Measurements from ENCODE around the gene MFAP4.

MFAP4 gene

DNA sequence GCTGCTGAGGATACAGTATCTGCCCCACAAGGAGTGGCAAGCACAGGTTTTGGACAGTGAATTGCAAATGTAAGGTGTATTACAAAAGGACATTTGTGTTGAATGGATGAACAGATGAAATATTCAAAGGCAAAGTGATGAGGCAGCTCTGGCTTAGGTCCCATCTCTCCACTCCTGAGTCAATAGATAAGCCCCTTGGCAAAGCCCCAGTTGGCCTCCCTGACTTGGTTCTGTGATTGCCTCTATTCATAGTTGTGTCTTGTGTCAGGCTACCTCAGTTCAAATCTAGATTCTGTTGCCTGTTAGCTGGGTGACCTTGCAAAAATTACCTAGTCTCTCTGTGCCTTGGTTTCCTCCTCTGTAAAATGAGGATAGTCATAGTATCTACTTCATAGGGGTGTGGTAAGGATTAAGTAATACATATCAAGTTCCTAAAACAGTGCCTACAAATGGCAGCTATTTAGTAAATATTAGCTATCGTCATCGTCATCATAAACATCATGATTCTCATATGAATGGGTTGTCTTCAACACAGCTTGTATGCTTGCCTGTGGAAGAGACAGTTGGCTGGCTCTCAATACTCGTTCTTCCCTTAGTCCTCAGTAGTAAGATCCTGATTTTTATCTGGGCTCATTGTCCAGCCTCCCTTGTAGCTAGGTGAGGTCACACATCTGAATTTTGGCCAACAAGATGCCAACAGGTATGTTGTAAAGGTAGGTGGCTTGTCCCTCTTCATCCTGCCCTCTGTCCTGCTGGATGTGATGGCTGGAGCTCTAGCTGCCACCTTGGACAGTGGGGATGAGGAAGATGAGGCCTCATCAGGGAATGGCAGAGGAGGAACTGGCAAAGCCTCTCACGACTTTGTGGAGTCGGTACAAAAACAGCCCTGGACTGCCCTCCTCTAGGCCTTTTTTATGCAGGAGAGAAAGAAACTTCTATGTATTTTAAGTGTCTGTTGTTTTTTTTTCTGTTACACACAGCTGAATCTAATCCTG is 2.1 kb upstream of the MFAP4 start:
- H3K27ac ChIP-seq: peak overlapping the region in 7 of 21 experiments; percentile 19 to 87 (median 47)

DNA sequence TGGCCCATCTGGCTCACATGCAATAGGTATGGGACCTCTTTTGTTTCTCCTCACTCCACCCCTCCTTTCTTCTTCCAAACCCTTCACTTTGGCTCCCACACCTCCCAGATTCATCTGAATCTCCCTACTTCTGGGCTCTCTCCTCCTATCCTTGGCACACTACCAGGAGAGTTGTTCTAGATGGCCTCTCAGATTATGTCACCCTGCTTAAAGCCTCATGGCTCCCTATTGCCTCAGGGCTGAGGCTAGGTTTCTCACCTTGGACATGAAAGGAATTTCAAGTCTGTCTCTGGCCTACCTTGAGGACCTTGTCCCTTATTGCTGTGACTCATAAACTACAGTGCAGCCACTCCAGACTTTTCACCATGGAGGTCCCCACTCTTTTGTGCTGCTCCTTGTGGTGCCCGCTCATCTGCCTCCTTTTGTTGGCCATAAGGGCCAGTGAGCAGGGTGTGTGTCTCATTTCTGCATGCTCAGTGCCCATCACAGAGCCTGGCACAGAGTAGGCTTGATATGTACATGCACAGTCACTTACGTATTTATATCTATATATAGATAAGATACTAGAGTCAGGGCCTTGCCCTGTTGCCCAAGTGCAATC is 1.0 kb upstream of the MFAP4 start:
- no peak overlapping the region for H3K4me3 ChIP-seq

More for the DNA sequence above, 2.1 kb upstream of the MFAP4 start:
- H3K4me3 ChIP-seq: no peak overlapping the region

DNA sequence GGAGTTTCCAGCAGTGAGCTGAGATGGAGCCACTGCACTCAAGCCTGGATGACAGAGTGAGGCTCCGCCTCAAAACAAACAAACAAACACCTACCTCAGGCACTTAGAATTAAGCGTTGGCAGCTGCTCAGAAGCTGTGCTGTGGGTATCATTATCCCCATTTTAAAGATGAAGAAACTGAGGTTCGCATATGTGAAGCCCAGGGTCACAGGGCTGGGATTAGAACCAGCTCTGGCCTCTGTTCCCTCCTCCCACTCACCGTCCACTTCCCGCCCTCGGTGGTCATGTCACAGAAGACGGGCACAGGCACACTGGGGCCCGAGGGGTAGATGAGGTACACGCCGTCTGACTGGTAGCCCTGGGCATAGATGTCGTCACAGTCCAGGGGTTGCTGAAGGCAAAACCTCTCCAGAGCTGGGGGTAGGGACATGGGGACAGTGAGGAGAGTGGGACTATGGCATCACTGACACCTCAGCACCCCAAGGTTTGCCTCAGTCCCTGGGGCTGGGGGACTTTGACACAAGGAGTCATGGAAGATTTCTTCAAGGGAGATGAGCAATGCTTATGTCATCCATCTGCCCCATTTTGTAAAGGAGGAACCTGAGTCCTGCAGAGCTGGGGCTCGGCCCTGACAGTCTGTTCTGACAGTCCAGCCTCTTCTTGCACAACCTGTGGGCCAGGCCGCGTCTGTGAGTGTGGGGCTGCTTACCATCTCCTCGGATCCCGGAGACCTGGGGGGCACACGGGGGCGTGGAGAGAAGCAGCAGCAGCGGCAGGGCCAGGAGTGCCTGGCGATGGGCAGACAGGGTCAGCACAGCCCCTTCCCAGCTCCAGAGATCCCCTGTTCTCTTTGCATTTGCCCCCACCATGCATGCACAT is 700 bp downstream of the MFAP4 start:
- Histone ChIP-seq H3K27ac (peak overlapping the region in 20 of 21 experiments; percentile 44 to 87 (median 72)), H3K4me3 (peak overlapping the region in 6 of 7 experiments; percentile 18 to 33 (median 22))

More for the DNA sequence above, 1.0 kb upstream of the MFAP4 start:
- peak overlapping the region in 18 of 21 experiments; percentile 11 to 87 (median 72) for H3K27ac ChIP-seq

DNA sequence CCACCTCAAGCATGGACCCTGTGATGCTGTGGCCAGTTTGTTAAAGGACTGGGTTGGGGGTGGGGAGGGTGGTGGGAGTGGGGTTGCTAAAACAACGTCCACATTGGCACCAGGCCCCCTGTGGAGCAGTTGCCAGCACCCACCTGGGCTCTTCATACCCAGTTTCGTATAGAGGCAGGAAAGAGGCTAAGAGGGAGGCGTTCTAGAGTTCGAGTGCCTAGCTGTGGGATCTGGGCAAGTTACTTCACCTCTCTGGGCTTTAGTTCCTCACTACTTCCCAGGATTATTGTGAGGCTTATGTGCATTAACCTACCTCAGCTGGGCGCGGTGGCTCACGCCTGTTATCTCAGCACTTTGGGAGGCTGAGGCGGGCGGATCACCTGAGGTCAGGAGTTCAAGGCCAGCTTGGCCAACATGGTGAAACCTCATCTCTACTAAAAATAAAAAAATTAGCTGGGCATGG is 1.4 kb downstream of the MFAP4 start:
- Histone ChIP-seq H3K4me3 (peak overlapping the region in 4 of 7 experiments; percentile 3 to 29 (median 20)), H3K27ac (peak overlapping the region in 18 of 21 experiments; percentile 1 to 87 (median 73))

DNA sequence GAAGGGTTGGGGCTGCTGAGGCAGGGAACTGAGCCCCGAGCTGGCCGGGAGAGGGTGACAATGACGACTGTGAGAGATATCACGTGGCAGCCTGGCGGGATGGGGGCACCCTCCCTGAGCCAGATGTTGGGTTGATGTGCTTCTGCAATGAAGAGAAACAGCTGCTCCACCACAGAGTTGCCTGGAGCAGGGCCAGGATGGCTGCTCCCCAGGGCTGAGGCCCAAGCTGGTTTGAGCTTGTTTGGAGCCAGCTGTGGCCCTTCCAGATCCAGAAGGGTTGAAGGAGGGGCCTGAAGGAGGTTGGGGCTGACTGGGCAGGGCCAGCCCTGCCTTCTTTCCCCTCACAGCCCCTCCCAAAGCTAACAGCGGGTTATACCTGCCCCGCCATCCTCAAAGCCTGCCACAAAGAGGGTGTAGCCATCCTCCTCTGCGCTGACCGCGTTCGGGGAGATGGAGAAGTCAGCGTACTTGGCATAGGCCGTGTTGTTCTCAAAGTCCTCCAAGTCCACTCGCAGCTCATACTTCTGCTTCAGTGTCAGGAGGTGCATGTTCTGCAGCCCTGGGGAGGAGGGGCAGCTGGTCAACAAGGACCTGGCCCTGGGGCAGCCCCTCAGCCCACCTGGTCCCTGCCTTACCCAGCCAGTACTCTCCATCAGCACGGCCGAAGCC is 2.1 kb downstream of the MFAP4 start:
- H3K27ac ChIP-seq: peak overlapping the region in 18 of 21 experiments; percentile 37 to 87 (median 72)
- H3K4me3 ChIP-seq: peak overlapping the region in 2 of 7 experiments; percentile 2 to 3

DNA sequence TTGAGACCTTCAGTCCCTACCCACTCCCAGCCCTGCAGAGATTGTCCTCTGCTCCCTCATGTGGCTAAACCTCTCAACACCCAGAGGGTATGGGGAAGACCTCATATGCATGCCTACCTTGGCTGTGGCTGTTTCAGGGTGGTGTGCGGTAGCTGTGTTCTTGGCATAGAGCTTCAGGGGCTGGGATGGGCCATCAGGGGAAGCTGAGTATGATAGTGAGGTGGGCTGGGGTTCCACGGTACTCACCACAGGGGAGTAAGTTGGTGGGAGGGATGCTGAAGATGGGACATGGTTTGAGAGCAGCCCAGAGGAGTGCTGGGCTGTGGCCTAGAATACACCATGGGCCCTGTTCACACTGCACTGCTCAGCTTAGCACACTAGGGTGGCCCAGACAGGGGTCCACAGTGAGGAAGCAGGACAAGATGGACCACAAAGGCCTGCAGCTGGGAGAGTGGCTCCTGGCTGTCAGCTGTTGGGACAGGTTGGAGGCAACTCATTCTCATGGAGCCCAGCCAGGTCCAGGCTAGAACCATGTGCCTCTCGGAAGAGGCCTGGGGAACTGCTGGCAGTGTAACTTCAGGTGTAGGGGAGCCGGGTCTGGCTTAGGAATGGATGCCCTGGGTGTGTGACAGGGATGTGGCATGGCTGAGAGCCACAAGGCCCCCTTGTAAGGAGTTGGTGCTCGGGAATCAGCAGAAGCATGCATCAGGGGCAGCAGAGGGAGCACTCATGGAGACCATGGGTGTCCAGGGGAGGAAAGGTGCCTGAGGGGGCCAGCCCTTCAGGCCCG is 3.1 kb downstream of the MFAP4 start:
- Histone ChIP-seq H3K4me3 (no peak overlapping the region), H3K27ac (peak overlapping the region in 18 of 21 experiments; percentile 30 to 87 (median 70))

DNA sequence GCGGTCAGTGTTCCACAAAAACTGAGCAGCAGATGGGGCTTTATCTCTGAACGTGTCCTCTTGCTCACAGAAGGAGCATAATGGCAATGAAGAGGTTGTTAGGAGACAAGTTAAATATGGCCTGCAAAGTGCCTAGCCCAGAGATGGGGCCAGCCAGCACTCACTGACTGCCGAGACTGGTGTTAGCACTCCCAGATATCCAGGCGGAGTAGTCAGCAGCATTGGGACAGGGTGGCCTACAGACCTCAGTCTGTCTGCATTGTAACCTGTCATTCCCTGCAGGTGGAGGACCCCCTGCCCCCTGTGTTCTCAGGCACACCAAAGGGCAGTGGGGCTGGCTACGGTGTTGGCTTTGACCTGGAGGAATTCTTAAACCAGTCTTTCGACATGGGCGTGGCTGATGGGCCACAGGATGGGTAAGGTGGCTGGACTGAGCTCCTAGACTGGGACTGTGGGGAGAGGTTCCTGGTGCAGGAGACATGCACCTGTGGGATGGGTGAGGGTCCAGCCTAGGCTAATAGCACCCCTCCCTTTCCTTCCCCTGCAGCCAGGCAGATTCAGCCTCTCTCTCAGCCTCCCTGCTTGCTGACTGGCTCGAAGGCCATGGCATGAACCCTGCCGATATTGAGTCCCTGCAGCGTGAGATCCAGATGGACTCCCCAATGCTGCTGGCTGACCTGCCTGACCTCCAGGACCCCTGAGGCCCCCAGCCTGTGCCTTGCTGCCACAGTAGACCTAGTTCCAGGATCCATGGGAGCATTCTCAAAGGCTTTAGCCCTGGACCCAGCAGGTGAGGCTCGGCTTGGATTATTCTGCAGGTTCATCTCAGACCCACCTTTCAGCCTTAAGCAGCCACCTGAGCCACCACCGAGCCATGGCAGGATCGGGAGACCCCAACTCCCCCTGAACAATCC is 4.2 kb downstream of the MFAP4 start:
- Histone ChIP-seq H3K4me3 (no peak overlapping the region), H3K27ac (peak overlapping the region in 6 of 21 experiments; percentile 2 to 87 (median 14))

DNA sequence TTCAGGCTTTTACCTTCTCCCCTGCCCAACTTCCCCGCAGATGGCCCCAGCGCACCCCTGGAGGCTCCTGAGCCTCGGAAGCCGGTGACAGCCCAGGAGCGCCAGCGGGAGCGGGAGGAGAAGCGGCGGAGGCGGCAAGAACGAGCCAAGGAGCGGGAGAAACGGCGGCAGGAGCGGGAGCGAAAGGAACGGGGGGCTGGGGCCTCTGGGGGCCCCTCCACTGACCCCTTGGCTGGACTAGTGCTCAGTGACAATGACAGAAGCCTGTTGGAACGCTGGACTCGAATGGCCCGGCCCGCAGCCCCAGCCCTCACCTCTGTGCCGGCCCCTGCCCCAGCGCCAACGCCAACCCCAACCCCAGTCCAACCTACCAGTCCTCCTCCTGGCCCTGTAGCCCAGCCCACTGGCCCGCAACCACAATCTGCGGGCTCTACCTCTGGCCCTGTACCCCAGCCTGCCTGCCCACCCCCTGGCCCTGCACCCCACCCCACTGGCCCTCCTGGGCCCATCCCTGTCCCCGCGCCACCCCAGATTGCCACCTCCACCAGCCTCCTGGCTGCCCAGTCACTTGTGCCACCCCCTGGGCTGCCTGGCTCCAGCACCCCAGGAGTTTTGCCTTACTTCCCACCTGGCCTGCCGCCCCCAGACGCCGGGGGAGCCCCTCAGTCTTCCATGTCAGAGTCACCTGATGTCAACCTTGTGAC is 5.1 kb downstream of the MFAP4 start:
- Histone ChIP-seq H3K27ac (peak overlapping the region in 7 of 21 experiments; percentile 1 to 49 (median 5)), H3K4me3 (no peak overlapping the region)

DNA sequence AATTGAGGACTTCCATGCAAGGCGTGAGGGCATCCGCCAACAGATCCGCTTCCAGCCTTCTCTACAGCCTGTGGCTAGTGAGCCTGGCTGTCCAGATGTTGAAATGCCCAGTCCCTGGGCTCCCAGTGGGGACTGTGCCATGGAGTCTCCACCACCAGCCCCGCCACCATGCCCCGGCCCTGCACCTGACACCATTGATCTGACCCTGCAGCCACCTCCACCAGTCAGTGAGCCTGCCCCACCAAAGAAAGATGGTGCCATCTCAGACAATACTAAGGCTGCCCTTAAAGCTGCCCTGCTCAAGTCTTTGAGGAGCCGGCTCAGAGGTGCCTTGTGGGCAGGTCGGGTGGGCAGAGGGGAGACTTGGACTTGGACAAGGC is 5.6 kb downstream of the MFAP4 start:
- H3K27ac ChIP-seq: peak overlapping the region in 1 of 21 experiments; percentile 2

DNA sequence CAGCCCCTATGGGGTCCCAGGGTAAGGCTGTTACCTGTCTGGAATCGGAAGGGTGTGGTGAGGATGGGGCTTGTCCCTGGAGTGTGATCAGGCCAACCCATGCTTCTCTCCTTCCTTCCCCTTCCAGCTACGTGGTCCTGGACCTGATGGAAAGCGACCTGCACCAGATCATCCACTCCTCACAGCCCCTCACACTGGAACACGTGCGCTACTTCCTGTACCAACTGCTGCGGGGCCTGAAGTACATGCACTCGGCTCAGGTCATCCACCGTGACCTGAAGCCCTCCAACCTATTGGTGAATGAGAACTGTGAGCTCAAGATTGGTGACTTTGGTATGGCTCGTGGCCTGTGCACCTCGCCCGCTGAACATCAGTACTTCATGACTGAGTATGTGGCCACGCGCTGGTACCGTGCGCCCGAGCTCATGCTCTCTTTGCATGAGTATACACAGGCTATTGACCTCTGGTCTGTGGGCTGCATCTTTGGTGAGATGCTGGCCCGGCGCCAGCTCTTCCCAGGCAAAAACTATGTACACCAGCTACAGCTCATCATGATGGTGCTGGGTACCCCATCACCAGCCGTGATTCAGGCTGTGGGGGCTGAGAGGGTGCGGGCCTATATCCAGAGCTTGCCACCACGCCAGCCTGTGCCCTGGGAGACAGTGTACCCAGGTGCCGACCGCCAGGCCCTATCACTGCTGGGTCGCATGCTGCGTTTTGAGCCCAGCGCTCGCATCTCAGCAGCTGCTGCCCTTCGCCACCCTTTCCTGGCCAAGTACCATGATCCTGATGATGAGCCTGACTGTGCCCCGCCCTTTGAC is 6.3 kb downstream of the MFAP4 start:
- no peak overlapping the region for H3K27ac ChIP-seq

More for the DNA sequence above, 5.6 kb downstream of the MFAP4 start:
- no peak overlapping the region for H3K4me3 ChIP-seq

DNA sequence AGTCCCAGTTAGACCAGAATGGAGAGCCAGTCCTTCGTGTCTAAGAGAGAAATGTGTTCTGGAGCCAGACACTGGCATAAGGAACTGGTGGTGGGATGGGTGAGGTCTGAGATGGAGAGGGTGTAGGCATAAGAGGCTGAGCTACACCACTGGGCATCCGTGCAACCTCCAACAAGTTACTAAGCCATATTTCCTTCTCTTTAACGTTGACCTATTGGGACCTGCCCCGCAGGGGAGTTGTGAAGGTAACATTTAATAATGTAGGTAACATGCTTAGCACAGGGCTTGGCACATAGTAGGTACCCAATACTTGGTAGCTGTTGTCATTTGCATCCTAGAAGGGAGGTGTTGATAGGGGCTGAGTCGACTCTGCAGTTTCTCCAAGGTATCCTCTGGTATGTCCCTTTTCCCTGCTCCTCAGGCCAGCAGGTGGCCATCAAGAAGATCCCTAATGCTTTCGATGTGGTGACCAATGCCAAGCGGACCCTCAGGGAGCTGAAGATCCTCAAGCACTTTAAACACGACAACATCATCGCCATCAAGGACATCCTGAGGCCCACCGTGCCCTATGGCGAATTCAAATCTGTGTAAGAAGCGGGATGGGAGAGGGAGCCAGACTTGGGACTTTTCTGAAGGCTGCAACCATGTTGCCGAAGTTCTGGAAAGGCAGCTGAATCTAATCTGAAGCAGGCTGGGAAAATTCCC is 7.5 kb downstream of the MFAP4 start:
- peak overlapping the region; percentile 61 to 93 (median 82) for H3K4me3 ChIP-seq
- peak overlapping the region in 16 of 21 experiments; percentile 86 to 98 (median 94) for H3K27ac ChIP-seq

More for the DNA sequence above, 6.3 kb downstream of the MFAP4 start:
- no peak overlapping the region for H3K4me3 ChIP-seq

DNA sequence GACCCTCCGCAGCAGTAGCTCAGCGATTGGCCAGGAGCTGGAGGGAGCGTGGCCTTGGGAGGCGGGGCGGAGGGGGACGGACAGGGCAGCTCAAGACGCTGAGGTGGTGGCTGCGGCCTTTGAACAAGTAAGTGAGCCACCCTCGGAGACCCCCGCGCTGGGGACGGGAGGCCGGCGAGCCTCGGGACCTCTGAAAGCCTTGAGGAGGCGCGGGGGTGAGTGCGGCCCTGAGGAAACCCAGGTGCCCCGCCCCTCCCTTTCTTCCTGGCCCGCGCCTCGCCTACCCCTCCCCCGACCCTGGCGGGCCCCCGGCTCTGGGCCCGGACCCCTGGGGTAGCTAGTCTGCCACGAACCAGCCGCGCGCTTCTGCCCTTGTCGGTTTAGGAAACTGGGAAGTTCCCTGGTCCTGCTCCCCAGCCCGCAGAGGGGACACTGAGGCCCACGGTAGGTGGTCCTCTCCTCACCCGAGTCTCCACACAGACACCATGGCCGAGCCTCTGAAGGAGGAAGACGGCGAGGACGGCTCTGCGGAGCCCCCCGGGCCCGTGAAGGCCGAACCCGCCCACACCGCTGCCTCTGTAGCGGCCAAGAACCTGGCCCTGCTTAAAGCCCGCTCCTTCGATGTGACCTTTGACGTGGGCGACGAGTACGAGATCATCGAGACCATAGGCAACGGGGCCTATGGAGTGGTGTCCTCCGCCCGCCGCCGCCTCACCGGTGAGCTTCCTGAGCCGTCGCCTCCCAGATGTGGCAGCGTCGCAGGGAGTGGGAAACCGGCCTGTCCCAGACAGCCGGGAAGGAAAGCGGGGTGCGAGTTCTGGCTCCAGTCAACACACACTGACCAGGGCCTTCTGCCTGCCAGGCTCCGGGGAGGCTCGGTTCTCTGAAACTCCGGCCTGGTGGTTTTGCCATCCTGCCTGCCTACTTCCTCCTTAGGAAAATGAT is 8.3 kb downstream of the MFAP4 start, which contains the start of gene MAPK7:
MAPK7 (plus strand) TSS at position 83 of the 945 bp plus-strand sequence; CDS start at position 486, 403 bp downstream.
- Histone ChIP-seq H3K27ac (peak within 1 kb of the TSS; percentile 74 to 98 (median 93)), H3K4me3 (peak within 1 kb of the TSS; percentile 61 to 93 (median 82))

DNA sequence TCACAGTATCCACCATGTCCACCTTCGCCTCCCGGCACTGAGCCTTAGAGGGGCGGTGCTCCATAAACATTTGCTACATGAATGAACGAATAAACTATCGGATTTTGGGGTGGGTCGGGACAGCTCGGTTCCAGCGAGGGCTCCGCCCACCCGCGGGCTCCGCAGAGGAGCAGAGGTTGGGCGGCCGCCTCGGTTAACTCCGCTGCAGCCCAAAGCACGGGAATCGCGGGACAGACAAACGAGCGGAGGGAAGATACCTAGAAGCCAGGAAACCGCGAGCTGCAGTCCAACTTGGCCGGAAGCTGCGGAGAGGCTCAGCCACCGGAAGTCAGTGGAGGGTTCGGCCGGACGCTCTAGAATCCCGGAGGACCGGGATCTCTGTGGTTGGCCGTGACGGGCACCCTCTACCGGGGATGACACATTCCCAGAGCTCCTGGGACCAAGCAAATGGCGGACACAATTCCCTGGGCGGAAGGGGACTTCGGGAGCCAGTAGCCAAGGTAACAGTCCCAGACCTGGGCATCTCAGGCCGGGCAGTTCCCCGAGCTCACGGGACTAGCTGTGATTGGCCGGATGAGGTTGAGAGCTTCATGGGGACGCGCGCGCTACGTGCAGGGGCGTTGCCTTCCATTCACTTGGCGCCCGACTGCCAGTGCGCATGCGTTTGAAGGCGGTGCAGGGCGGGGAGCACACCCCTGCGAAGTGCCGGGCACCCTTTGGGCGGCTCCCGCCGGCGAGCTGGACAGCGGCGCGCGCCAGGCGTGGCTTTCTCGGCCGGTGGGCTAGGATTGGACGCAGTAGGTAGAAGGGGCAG is 9.2 kb downstream of the MFAP4 start:
- H3K4me3 ChIP-seq: peak overlapping the region; percentile 61 to 93 (median 82)
- H3K27ac ChIP-seq: peak overlapping the region; percentile 2 to 98 (median 93)

Measured in skin epidermis (tissue), 12 donors.